Colonic mucosa (tissue), 4 donors: Measurements from ENCODE around the gene OLFM1. TPM values are rescaled to one million over a fixed set of nuclear protein-coding genes. Genes with fewer than 3 reads are reported as not detected.

Source experiments
- DNase-seq: peaks from one replicate; pipeline ENCODE4 v3.0.0-alpha.2; 2020
- H3K27ac ChIP-seq: fragments of 200-600 bp; one replicate; pipeline ENCODE4 v1.8.0; 2021
- H3K27me3 ChIP-seq: fragments of 200-600 bp; one replicate; pipeline ENCODE4 v1.8.0; 2021
- H3K36me3 ChIP-seq: fragments of 200-600 bp; one replicate; pipeline ENCODE4 v1.8.0; 2021
- H3K4me1 ChIP-seq: fragments of 200-600 bp; one replicate; pipeline ENCODE4 v1.8.0; 2021; ENCODE audit warnings: mild to moderate bottlenecking
- H3K4me3 ChIP-seq: fragments of 200-600 bp; one replicate; pipeline ENCODE4 v1.8.0; 2021
- H3K9ac ChIP-seq, 2 donors: one replicate each; pipeline ENCODE4 v1.7.0; 2013; ENCODE audit warnings: control low read depth in 2 of 2, low read depth in 2 of 2, low read length in 2 of 2
- H3K9me3 ChIP-seq: fragments of 200-600 bp; one replicate; pipeline ENCODE4 v1.8.0; 2021
- intact Hi-C: fragments of 100-400 bp; cut with DNase I; formaldehyde crosslinking; loops from one replicate; pipeline ENCODE4 v1.14.1; 2022
- total RNA-seq, 2 donors: library from RNA; stranded (reverse); fragmentation: NEBNext Ultra II Directional in 1 of 2; extraction: Animal tissue kit (Norgen Biotek cat#: 25700) in 1 of 2; gene quantifications; one replicate each; pipeline ENCODE4 v1.2.1, GENCODE V29; 2021
- TF ChIP-seq, protein P1 (sequence below): fragments of 200-600 bp; IDR thresholded peaks from one replicate; pipeline ENCODE4 v1.8.0; 2022; ENCODE audit warnings: antibody characterized with exemption, mild to moderate bottlenecking
- donor health status: healthy.
- donor health status: DM: no; HTN: no; CAD: no.
- donor health status: DM: no; HTN: no; CAD: no.

The OLFM1 gene
- total RNA-seq, 2 donors from 2014 or later: 3.8 to 8.9 TPM

DNA sequence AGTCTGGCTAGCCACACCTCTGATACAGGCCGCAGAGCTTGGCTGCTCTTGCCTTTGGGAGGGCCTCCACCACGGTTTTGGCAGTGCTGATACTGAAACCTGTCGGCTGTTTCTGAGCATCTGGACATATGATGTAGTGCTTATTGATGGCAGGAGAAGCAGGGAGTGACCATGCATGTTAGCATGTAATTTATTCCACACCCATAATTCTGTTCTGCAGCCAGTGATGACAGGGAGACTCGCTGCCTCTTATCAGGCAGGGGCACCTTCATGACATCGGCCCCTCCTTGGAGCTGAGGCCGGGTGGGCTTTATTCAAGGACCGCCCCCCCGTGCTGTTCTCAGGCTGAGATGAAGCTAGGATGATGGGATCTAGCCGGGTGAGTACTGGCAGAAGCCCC, 49.0 kb downstream of the OLFM1 start:
- H3K27me3 ChIP-seq: no peaks in the 10 kb centered on the region
- DNase-seq: no peak
- H3K9me3 ChIP-seq: no peaks in the 10 kb centered on the region
- H3K4me1 ChIP-seq: no peaks in the 10 kb centered on the region
- H3K27ac ChIP-seq: no peak overlapping the region
- no peaks in the 10 kb centered on the region for H3K36me3 ChIP-seq
- TF ChIP-seq, protein P1, sequence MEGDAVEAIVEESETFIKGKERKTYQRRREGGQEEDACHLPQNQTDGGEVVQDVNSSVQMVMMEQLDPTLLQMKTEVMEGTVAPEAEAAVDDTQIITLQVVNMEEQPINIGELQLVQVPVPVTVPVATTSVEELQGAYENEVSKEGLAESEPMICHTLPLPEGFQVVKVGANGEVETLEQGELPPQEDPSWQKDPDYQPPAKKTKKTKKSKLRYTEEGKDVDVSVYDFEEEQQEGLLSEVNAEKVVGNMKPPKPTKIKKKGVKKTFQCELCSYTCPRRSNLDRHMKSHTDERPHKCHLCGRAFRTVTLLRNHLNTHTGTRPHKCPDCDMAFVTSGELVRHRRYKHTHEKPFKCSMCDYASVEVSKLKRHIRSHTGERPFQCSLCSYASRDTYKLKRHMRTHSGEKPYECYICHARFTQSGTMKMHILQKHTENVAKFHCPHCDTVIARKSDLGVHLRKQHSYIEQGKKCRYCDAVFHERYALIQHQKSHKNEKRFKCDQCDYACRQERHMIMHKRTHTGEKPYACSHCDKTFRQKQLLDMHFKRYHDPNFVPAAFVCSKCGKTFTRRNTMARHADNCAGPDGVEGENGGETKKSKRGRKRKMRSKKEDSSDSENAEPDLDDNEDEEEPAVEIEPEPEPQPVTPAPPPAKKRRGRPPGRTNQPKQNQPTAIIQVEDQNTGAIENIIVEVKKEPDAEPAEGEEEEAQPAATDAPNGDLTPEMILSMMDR: no peak
- intact Hi-C loops: no loop called here
- no peak overlapping the region for H3K4me3 ChIP-seq
- no peak overlapping the region for H3K9ac ChIP-seq

DNA sequence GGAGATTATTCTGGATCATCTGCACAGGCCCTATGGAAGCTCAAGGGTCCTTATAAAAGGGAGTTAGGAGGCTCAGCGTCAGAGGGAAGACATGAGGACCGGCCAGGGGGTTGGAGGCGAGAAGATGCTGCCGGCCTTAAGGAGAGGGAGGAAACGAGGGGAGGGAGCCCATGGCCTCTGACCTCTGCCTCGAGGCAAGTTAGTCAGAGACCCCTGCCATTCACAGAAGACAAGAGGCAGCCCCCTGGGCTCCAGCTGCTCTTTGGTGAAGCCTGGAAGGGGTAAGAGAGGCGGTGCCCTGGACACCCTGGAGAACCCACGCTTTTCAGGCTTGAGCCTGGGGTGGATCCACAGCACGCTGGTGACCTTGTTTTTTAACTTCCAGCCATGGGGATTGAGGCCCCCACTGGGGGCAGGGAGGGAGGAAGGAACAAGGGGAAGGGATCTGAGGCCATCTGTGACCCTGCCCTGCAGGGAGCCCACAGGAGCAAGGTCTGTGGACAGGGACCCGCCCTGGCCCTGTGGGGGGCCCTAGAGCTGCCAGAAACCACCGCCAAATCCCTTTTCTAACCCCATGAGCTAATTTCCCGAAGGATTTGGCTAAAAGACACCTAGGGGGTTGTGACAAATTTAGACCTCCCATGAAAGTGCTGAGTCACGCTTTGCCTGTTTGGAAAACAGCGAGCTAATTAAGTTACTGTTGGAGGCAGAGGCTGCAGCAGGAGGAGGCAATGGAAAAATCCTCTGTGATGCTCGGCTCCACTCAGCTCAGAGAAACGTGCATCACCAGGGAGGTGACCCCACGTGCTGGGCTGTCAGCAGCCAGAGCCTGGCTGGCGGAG, 49.7 kb downstream of the OLFM1 start:
- H3K9me3 ChIP-seq: no peaks in the 10 kb centered on the region
- intact Hi-C loops: no loop called here
- TF ChIP-seq, protein P1: no peak
- H3K36me3 ChIP-seq: no peaks in the 10 kb centered on the region
- no peaks in the 10 kb centered on the region for H3K4me1 ChIP-seq
- DNase-seq: no peak
- no peak overlapping the region for H3K4me3 ChIP-seq
- H3K9ac ChIP-seq: no peak overlapping the region
- no peaks in the 10 kb centered on the region for H3K27me3 ChIP-seq
- H3K27ac ChIP-seq: no peak overlapping the region

DNA sequence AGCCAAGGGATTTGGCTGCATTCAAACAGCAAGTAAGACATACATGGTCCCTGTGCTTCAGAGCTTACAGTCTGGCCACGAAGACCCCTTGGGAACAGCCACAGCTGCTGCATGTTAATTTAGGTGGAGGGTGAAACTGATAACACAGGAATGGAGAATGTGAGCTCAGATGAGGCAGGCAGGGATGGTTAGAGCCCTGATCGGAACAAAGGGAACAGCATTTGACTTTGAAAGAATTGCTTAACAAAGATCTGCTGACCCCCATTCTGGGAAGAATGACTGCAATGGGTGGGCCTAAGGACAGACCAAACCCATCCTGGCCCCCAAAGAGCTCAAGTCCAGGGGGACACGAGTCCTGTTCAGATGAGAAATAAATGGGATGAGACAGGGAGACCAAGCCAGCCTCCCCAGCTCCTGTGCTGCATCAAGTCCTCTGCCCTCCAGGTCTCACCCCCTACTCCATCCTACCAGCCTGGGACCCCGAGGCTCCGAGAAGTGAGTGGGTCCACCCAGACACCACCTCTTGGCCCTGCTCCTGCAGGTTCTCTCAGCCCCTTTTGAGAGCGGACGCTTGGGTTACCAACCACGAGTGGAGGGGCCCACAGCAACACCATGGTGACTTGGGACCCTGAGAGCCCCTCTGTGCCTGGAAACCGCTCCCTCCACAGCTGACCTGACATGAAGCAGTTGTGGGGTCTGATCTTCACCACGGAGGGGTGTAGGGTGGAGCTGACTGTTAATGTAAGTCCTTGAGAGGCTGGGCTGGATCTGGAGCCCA, 50.8 kb downstream of the OLFM1 start:
- Histone ChIP-seq H3K27ac (no peak overlapping the region), H3K4me1 (no peaks in the 10 kb centered on the region), H3K9me3 (no peaks in the 10 kb centered on the region), H3K4me3 (no peak overlapping the region), H3K36me3 (no peaks in the 10 kb centered on the region), H3K27me3 (no peaks in the 10 kb centered on the region), H3K9ac (no peak overlapping the region)
- intact Hi-C loops: no loop called here
- TF ChIP-seq, protein P1: no peak
- no peak for DNase-seq

DNA sequence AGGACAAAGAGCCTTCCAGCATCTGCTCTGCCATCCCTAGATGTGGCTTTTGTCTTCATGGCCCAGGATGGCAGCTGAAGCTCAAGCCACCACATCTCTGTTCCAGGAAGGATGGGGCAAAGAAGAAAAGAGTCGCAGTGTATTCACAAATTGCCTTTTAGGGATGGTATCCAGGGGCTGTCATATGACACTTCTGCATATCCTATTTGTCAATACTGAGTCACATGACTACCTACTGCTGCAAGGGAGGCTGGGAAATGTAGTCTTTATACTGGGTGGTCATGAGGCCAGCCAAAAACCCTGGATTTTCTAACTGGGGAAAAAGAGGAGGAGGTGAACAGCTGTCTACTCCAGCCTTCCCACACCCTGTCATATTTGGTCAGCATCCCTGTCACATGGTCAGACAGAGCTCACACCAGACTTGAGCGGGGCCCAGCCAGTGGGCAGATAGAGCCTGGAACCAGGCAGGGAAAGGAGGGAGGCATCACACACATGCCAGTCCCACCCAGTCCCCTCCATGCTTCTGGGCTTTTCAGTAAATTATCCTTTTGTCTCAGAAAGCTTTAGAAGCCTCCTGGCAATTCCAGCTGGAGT, 52.0 kb downstream of the OLFM1 start:
- no peaks in the 10 kb centered on the region for H3K9me3 ChIP-seq

DNA sequence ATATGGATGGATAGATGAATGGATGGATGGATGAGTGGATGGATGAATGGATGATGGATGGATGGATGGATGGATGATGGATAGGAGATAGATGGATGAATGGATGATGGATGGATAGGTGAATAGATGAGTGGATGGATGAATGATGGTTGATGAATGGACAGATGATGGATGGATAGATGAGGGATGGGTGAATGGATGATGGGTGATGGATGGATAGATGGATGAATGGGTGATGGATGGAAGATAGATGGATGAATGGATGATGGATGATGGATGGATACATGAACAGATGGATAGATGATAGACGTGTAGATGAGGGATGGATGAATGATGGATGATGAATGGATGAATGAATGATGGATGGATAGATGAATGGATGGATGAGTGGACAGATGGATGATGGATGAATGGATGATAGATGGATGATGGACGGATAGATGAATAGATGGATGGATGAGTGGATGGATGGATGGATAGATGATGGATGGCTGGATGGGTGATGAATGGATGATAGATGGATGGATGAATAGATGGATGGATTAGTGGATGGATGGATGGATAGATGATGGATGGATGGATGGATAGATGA, 53.8 kb downstream of the OLFM1 start:
- H3K27me3 ChIP-seq: no peaks in the 10 kb centered on the region
- H3K9me3 ChIP-seq: no peaks in the 10 kb centered on the region
- H3K4me3 ChIP-seq: no peak overlapping the region
- no peak overlapping the region for H3K27ac ChIP-seq
- intact Hi-C loops: no loop called here
- H3K4me1 ChIP-seq: no peaks in the 10 kb centered on the region
- no peak for DNase-seq
- H3K9ac ChIP-seq: no peak overlapping the region
- TF ChIP-seq, protein P1: no peak
- no peaks in the 10 kb centered on the region for H3K36me3 ChIP-seq

More for the DNA sequence above, 52.0 kb downstream of the OLFM1 start:
- no peaks in the 10 kb centered on the region for H3K36me3 ChIP-seq
- no peak for DNase-seq
- TF ChIP-seq, protein P1: no peak
- intact Hi-C loops: no loop called here
- no peaks in the 10 kb centered on the region for H3K27me3 ChIP-seq
- H3K9ac ChIP-seq: no peak overlapping the region
- no peak overlapping the region for H3K4me3 ChIP-seq
- no peak overlapping the region for H3K27ac ChIP-seq
- H3K4me1 ChIP-seq: no peaks in the 10 kb centered on the region
